AG08395 (cell line): Measurements from ENCODE around the gene EFL1.

Experiments used
- DNase-seq: peaks from one replicate; pipeline ENCODE4 v3.0.0; 2012; ENCODE audit warnings: mixed read lengths, low spot score

The EFL1 gene

DNA sequence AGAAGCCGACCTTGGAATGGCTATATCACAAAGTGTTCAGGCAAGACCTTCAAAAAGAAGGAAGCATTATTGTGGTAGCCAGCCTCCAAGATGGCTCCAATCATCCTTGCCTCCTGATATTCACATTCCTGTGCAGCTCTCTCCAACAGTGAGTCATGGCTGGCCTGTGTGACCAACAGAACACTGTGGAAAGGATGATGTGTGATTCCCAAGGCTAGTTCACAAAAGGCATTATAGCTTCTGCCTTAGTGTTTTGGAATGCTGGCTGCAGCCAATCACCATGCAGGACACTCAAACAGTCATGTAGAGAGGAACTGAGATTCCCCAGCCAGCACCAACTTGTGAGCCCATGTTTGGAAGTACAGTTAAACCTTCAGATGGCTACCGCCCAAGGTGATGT lies 102.6 kb downstream of the EFL1 start:
- DNase-seq, result peak; percentile 90

GRCh38 chr15:82158811-82159210 lies 103.7 kb downstream of the EFL1 start:
- no peak for DNase-seq

DNA sequence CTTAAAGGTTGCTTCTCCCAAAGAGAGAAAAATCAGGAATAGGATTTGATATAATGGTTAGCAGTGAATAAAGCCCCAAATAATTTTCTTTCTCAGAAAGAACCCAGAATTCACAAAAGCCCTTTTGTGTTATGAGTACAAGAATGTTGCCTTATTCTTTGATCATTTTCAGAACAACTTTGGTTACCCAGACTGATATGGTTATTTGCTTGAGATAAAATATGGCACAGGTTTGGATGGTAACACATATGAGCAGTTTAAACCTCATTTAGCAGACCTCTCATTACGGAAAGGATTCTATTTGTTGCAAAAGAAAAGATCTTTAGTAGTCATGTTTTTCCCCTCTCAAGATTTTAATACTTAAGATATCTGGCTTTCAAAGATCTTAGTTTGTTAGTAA lies 111.9 kb downstream of the EFL1 start:
- no peak for DNase-seq

DNA sequence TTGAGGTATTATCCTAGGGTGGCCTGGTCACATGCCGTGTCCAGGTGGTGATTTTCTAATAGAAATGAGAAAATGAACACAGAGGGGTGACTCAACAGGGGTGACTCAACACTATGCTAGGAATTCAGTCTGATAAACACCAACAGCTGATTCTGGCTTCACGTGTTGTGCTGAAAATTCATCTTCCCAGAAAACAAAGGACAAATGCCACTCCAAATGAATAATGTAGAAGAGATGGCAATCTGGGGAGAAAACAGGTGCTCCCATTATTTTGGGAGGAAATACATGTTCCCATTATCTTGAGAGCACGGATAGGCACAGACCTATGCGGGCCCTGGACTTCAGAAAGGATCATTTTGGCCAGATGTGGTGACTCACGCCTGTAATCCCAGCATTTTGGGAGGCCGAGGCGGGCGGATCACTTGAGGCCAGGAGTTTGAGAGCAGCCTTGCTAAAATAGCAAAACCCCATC lies 115.5 kb downstream of the EFL1 start:
- peak; percentile 77 for DNase-seq

DNA sequence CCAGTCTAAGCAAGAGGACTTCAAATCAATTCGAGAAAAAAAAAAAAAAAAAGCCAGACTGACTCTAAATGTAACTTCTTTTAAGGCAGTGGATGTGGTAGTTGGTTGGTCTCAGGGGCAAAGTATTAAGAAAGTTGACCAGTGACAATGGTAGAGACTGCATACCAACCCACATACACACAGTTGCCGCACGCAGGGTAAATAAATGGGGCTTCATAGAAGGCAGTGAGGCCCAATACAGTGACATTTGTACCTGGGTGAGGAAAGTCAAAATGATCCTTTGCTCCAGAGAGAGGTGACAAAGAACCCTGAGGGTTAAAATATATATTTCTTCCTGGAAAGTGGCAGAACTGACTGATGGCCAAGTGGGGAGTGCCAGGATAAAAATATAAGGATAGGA lies 116.0 kb downstream of the EFL1 start:
- DNase-seq, result no peak

DNA sequence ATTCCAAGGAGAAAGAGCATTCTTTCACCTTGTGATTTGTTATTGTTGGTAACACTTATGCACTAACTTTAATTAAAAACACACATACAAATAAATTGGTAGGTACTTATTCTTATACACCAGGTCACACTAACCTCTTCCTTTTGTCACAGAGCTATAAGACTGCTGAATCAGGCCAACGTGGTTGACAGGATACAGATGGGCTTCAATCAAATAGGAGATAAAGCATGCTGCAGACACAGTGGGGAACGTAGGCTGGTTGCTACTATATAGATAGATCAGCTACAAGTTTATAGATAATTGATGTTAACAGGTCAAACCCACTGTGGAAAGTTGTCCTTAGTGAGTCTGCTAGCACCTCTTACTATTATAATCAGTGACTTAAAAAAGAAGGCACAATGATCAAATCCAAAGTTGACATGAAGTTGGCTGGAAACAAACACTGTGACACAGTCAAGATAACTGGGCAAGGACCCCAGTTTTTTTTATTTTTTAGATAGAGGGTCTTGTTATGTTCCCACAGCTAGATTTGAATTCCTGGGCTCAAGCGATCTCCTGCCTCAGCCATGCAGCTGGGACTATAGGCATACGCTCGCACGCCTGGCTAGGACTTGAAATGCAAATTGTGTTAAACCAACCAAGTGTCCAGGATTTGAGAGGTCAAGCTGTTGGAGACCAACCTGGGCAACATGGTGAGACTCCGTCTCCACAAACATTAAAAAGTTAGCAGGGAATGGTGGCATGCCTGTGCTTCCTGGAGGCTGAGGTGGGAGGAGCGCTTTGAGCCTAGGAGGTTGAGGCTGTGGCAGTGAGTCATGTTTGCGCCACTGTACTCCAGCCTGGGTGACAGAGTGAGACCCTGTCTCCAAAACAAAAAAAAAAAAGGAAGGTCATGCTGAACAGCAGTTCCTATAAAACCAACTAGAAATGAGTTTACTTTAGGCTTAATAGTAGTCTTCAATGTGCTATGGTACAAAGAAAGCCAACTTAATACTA lies 118.8 kb downstream of the EFL1 start:
- no peak for DNase-seq

DNA sequence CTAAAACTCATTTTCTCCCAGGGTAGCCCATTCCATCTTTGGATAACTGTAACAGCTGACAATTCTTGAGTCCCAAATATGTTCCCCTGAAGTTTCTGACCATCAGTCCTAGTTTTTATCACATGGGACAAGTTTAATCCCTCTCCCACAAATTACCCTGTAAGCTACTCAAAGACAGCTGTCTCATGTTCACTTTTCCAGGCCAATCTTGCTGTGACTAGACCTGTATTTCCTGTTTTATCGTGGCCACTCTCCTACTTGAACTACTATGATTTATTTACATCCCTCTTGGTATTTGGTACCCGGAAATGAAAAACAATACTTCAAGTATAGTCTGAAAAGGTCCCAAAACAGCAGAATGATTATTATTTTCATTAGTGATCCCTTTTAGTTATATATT lies 121.6 kb downstream of the EFL1 start:
- no peak for DNase-seq

DNA sequence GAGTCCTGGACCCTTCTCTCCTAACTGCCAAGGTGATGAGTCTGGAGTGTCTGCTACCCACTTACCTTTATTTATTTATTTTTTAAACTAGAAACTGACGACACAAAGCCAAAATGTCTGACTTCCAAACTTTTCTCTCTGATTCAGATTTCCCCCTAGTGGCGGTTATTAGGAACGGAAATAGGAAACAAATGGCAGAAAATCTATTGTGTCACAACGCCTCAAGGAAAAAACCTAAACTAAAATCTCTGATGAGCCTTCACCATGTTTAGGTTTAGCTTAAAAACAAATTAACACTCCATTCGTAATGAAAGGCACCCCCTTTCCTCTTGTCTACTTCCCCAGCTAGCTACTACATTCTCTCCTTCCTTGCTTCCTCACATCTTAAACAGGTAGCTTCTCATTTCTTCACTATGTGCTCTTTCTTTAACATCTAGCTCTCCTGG lies 122.7 kb downstream of the EFL1 start:
- DNase-seq, result peak; percentile 57

DNA sequence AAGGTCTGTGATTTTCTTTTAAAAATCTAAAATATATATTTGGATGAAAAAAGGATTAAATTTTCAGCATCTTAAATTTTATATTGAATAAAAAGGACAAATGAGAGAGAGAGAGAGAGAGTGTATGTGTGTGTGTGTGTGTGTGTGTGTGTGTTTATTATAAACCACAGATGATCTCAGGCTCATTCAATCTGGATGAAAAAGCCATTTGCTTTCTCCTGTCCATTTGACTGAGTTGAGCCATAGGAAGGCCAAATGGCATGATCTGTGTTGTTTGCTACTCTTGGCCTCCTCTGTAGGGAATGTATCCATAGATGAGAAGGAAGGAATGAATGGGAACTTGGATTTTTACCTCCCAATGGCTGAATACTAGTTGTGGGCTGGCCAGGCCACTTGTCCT lies 124.2 kb downstream of the EFL1 start:
- DNase-seq, result no peak

- no peak for DNase-seq
These were observed 125.3 kb downstream of the EFL1 start for GRCh38 chr15:82137261-82137660.

DNA sequence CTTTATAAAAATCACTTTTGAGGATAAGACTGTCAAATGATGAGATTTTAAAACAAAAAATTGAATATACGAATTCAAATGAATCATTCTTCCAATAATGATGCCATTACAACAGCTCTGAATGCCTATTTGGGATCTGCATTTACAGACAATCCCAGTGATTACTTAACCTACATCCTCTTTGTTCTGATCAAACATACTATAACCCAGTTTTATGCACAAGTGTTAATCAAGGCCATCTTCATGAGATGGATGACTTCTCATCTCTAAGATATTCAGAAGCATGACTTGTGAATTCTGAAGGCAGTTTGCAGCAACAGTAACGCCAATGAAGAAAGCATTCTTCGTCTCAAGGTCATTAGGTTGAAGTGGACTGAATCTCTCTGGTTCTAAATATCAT lies 126.4 kb downstream of the EFL1 start:
- DNase-seq, result no peak

DNA sequence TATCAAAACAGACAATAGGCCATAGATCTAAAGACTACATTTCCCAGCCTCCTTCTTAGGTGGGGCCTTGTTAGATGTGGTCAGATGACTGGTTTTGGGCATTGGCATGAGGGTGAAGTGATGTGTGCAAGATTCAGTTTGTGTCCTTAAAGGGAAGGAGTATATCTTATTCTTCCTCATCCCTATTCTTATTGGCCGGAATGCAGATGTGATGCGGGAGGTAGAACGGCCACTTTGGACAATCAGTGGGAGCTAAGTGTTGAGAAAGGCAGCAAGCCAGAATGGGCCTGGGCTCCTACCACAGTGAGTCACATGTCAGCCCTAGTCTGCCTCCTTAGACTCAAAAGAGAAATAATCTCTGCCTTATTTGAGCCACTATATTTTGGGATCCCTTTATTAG lies 126.9 kb downstream of the EFL1 start:
- no peak for DNase-seq

DNA sequence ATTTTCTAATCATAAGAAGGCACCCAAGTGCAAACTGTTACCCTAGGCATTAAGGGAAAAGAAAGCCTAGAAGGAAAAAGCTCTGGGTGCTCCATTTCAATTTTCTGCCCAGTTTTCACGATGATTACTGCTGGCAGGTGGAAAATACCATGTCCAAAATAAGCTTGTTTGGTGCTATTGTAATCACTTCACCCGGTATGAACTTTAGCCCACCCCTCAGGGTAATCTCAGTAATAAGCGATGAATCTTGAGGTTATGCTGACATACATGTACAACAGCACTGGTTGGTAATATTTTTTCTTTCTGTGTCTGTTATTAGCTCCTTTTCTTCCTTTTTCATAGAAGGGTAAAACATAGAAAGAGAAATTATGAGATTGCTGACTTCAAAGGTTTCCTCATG lies 128.1 kb downstream of the EFL1 start:
- DNase-seq, result no peak

DNA sequence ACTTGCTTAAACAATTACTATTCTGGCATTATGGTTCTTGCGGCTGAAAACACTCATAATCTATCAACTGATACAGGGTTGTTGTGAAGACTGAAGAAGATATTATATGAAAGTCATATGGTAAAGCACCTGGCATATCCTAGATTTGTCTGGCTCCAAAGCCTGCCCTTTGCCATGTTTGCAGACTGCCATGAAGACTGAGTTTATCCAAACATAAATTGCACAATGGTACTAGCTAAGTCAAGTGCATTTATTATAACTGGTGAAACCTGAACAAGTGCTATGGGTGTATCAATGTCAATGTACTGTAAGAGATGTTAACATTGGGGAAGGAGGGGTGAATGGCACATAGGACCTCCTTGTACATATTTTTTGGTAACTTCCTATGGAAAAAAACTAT lies 129.3 kb downstream of the EFL1 start:
- DNase-seq, result no peak

- DNase-seq, result peak; percentile 91
These were observed 129.8 kb downstream of the EFL1 start for GRCh38 chr15:82132742-82133141.

DNA sequence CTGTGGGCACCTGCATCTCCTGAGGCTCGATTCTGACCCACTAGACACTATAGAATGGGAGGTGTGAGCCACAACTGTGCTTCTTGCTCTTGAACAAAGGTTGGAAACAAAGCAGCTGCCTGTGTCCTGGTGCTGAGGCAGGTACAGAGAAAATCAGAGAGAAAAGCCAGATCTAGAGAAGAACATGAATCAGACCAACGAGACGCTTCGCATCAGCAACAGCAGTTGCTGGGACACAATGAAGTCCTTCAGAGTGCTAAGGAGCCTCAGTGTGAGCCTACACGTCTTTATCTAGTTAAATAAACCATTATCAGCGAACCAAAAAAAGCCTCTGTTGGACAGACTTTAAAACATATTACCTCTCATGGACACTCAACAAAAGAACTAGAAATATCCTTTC lies 130.4 kb downstream of the EFL1 start:
- no peak for DNase-seq

- no peak for DNase-seq
These were observed 132.3 kb downstream of the EFL1 start for GRCh38 chr15:82130248-82130647.

DNA sequence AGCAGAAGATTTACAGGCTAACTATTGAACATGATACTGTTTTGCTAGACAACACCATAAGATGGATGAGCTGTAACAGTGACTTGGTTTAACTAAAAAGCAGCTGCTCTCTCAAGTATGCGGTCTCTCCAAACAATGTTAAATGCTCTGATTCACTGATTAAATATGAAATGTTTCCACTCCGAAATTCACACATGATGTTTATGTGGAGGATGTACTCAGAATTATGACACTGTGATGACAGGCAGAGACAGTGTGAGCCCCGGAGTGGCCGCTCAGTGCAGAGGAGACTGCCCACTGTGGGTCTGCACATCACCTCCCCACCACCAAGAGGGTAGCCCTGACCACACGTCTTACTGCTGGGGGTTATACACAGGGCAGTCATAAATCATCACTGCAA lies 132.8 kb downstream of the EFL1 start:
- DNase-seq, result peak; percentile 81

- DNase-seq, result no peak
These were observed 133.3 kb downstream of the EFL1 start for GRCh38 chr15:82129149-82129692.

GRCh38 chr15:82128401-82129148 lies 134.0 kb downstream of the EFL1 start:
- peak; percentile 33 for DNase-seq

GRCh38 chr15:82127581-82127980 lies 135.0 kb downstream of the EFL1 start:
- no peak for DNase-seq

- no peak for DNase-seq
These were observed 136.2 kb downstream of the EFL1 start for GRCh38 chr15:82126346-82126745.
